Adrenal gland (tissue), 5 donors: Measurements from ENCODE around the gene FMNL3.

Source experiments
- CTCF ChIP-seq, 6 experiments: fragments of 450-650 bp in 4 of 6; fragments of 200-600 bp in 2 of 6; sonication (generic) in 1 of 6; IDR thresholded peaks; 1 replicate in 5 of 6; 2 replicates in 1 of 6; pipeline versions ENCODE4 v1.5.1 to v1.8.0; 2016 to 2021; ENCODE audit warnings: antibody characterized with exemption in 6 of 6, mild to moderate bottlenecking in 2 of 6, moderate library complexity in 1 of 6
- POLR2A ChIP-seq, 2 donors: fragments of 450-650 bp; IDR thresholded peaks; one replicate each; pipeline ENCODE4 v1.6.1; 2017; ENCODE audit warnings: antibody characterized with exemption in 2 of 2, mild to moderate bottlenecking in 2 of 2, moderate library complexity in 1 of 2
- donor health status: DM: no; HTN: no; CAD: no.

GRCh38 chr12:49615725-49616124 is 91.5 kb downstream of the FMNL3 start:
- no peak for TF ChIP-seq CTCF (IDR thresholded peaks at IDR 0.05)
- TF ChIP-seq POLR2A (IDR thresholded peaks at IDR 0.05) = no peak
